Stimulated activated CD4-positive, alpha-beta T cell treated with anti-CD3 and anti-CD28 coated beads, Interleukin-2, amount 100 ng/mL, for 4 hours (primary cell): ENCODE results near the gene COL26A1.
"Not testable (repeated sequence)": the region's sequence is repeated elsewhere in the genome, so short reads cannot be mapped to it uniquely, and the experiment has no call there.

ENCODE experiments used
- DNase-seq: peaks from one replicate; pipeline ENCODE4 v3.0.0-alpha.2; 2020; ENCODE audit warnings: low read depth

The COL26A1 gene

GRCh38 chr7:101553771-101554445 is 191.2 kb downstream of the COL26A1 start:
- no peak for DNase-seq

GRCh38 chr7:101554584-101555268 is 192.1 kb downstream of the COL26A1 start:
- DNase-seq, result no peak

GRCh38 chr7:101555269-101555920 is 192.7 kb downstream of the COL26A1 start:
- DNase-seq, result no peak

- no peak for DNase-seq
These were observed 193.2 kb downstream of the COL26A1 start for GRCh38 chr7:101555921-101556275.

GRCh38 chr7:101556453-101556968 is 193.8 kb downstream of the COL26A1 start:
- DNase-seq, result no peak

GRCh38 chr7:101557421-101557820 is 194.7 kb downstream of the COL26A1 start:
- DNase-seq, result no peak

GRCh38 chr7:101557978-101558741 is 195.5 kb downstream of the COL26A1 start:
- DNase-seq, result no peak

- no peak for DNase-seq
These were observed 196.2 kb downstream of the COL26A1 start for GRCh38 chr7:101558742-101559325.

- no peak for DNase-seq
These were observed 196.9 kb downstream of the COL26A1 start for GRCh38 chr7:101559586-101559985.

- not testable (repeated sequence) for DNase-seq
These were observed 197.3 kb downstream of the COL26A1 start for GRCh38 chr7:101560021-101560420.

GRCh38 chr7:101560856-101561255 is 198.2 kb downstream of the COL26A1 start:
- DNase-seq, result no peak

- DNase-seq, result not testable (repeated sequence)
These were observed 198.6 kb downstream of the COL26A1 start for GRCh38 chr7:101561293-101561692.

GRCh38 chr7:101562531-101563197 is 200.0 kb downstream of the COL26A1 start:
- DNase-seq, result no peak

GRCh38 chr7:101563198-101563901 is 200.7 kb downstream of the COL26A1 start:
- no peak for DNase-seq

- DNase-seq, result no peak
These were observed 201.5 kb downstream of the COL26A1 start for GRCh38 chr7:101563943-101564777.

- no peak for DNase-seq
These were observed 202.1 kb downstream of the COL26A1 start for GRCh38 chr7:101564778-101565211.

- no peak for DNase-seq
These were observed 203.0 kb downstream of the COL26A1 start for GRCh38 chr7:101565601-101566209.

- no peak for DNase-seq
These were observed 204.6 kb downstream of the COL26A1 start for GRCh38 chr7:101567230-101567629.

GRCh38 chr7:101572156-101572555 is 209.5 kb downstream of the COL26A1 start:
- DNase-seq, result no peak
